ENCODE measurements around the gene ZFYVE19. TPM values are rescaled to one million over a fixed set of nuclear protein-coding genes. Genes with fewer than 3 reads are reported as not detected.
A peak's percentile ranks its signal among the peaks of the same experiment; 100 is the strongest.
"Not testable (repeated sequence)": the region's sequence is repeated elsewhere in the genome, so short reads cannot be mapped to it uniquely, and the experiment has no call there.

Gene ZFYVE19
- total RNA-seq, 1 donor from 2014 or later = 26.0 TPM

DNA sequence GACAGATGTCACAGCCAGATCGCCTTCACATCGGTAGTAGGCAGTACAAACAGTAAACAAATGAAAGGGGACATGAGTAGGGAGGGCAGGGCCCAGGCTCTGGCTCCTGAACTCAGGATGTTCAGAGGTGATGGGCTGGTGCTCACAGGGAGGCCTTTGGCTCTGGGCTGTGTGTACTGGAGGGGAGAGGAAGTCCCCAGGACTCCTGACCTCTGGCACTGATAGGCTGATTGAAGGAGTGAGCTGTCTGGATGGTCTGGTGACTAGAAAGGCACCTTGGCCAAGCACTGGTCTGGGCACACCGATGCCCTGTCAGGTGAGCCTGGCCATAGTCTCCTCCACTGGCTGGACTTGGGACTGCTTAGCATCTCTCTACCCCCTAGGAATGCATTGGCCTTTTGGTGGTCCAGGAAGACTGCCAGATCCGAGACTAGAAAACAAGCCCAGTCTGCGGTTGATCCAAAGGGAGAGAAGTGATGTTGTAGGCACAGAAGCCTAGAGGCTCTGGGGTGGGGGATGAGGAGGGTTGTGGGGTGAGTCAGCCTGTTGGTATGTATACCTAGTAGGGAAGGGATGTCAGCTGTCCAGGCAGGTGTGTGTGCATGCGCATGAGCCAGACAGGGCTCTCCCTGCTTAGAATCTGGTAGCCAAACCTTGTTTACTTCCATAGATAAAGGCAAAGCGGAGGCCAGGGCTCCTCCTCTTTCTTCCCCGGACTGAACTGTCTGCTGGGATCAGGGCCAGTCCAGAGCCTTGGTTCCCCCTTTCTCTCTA, 38.8 kb downstream of the ZFYVE19 start:
- no peak for DNase-seq (ENCODE audit: extremely low read depth, low read depth, low spot score)

GRCh38 chr15:40846841-40847222, 39.9 kb downstream of the ZFYVE19 start:
- DNase-seq (ENCODE audit: extremely low read depth, low read depth, low spot score) = no peak

DNA sequence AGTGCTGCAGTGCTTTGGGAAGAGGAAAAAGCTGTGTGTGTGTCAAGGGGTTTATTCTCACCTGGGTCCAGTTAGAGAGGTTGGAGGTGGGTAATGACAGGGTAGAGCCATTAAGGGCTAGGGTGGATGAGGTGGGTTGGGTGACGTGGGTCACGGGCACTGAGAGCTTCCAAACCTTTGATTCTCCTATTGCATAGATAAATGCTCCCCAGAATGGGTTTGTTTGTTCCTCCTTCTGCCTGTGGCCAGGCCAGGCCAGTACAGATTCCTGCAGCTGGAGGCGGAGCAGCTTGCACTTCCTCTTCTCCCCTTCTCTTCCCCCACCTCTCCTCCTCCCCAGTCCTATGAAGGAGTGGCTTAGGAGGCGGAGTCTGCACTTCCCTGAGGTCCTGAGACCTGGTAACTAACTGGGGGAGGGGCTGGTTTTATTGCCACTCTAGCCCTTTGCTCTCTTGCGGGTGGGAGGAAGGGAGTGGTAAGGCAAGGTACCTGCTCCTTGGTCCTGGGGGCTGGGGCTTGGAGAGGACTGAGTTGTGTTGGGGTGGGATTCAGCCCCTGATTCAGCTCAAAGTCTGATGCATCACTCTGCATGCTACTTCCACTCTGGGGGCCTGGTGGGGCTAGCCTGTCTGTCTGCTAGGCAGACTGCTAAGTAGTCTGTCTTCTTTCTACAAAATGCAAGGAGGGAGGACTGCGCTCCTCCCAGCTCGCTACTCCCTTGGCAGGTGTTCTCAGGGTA, 40.5 kb downstream of the ZFYVE19 start:
- no peak for DNase-seq (ENCODE audit: extremely low read depth, low read depth, low spot score)

- no peak for DNase-seq (ENCODE audit: extremely low read depth, low read depth, low spot score)
Measured at GRCh38 chr15:40850576-40851112, 43.8 kb downstream of the ZFYVE19 start.

DNA sequence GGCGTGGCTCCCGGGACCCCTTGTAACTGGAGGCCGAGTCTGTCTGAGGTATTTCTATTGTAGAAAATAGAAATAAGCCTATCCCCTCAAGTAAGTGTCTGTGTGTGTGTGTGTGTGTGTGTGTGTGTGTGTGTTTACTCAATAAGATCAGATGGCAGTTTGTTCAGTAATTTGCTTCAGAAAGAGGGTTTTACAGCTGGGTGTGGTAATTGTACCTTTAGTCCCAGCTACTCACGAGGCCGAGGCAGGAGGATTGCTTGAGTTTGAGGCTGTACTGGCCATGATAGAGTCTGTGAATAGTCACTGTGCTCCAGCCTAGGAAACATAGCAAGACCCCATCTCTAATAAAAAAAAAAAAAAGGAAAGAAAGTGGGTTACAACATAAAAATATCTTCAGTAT, 45.6 kb downstream of the ZFYVE19 start:
- DNase-seq (ENCODE audit: extremely low read depth, low read depth, low spot score) = no peak

GRCh38 chr15:40853241-40853890, 46.5 kb downstream of the ZFYVE19 start:
- DNase-seq (ENCODE audit: extremely low read depth, low read depth, low spot score) = no peak

GRCh38 chr15:40854161-40854560, 47.3 kb downstream of the ZFYVE19 start:
- no peak for DNase-seq (ENCODE audit: extremely low read depth, low read depth, low spot score)

DNA sequence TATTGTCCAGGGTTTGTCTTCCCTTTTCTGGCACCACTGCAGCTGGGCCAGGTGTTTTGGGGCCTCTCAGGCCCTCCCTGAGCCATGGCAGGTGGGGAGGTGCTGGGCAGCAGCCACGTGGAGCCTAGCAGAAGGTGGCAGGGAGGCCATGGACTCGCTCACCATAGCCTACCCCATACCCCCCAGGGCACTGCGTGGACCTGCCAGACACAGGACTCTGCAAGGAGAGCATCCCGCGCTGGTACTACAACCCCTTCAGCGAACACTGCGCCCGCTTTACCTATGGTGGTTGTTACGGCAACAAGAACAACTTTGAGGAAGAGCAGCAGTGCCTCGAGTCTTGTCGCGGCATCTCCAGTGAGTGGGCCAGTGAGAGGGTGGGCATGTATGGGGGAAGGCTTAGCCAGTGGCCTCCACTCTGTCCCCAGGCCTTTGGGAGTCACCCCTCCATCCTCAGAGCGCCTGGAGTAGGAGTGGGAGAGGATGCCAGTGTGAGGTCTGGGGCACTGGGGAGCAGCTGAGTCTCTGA, 48.9 kb downstream of the ZFYVE19 start:
- DNase-seq (ENCODE audit: extremely low read depth, low read depth, low spot score) = no peak

DNA sequence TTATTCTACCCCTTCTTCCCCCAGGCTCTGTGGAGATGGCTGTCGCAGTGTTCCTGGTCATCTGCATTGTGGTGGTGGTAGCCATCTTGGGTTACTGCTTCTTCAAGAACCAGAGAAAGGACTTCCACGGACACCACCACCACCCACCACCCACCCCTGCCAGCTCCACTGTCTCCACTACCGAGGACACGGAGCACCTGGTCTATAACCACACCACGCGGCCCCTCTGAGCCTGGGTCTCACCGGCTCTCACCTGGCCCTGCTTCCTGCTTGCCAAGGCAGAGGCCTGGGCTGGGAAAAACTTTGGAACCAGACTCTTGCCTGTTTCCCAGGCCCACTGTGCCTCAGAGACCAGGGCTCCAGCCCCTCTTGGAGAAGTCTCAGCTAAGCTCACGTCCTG, 49.9 kb downstream of the ZFYVE19 start:
- DNase-seq (ENCODE audit: extremely low read depth, low read depth, low spot score) = no peak

DNA sequence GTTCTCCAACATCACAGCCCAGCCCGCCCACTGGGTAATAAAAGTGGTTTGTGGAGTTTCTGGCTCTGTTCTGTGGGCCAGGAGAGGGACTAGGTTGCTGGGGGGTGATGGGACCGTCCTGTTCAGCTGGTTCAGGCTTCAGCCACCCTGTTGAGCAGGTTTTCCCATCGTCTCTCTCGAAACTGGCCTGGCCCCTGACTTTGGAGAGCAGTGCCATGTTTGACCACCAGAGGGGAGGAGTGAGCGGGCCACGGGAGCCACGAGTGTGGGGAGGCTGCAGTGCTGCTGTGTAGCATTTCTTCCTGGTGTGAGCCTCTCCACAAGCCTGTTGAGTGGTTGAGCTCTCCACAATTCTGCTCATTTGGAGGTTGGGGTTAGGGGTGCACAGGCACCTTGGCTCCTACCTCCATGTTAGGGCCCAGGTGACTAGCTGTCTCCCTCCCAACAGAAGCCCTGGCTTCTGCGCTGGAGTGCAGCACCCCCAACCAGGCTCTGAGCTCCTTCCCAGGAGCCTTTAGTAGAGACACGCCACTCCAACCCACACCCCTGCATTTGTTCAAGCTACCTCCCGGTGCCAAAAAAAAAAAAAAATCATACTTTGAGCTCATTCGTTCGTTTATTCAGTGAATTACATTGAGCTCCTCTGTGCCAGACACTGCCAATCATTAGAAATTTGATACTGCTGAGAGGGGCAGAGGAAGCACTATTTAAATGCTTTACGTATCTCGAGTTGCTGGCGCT, 50.9 kb downstream of the ZFYVE19 start:
- DNase-seq (ENCODE audit: extremely low read depth, low read depth, low spot score) = no peak

DNA sequence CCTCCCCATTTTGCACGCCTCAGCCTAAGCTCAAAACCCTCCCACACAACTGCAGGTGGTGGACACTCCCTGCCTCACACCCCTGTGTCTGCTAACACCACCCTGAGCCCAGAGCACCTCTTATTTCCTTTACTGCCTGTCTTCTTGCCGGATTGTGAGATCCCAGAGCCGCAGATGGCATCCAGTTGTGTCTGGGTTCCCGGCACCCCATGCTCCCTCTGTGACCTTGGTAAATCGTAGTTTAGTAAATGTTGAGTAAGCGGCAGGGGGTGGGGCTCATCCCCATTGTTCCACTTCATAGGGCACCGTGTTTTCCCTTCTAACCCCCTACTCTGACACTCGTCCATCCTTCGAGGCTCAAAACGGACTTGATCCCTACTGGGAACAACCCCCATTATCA, 51.8 kb downstream of the ZFYVE19 start:
- DNase-seq (ENCODE audit: extremely low read depth, low read depth, low spot score) = no peak

DNA sequence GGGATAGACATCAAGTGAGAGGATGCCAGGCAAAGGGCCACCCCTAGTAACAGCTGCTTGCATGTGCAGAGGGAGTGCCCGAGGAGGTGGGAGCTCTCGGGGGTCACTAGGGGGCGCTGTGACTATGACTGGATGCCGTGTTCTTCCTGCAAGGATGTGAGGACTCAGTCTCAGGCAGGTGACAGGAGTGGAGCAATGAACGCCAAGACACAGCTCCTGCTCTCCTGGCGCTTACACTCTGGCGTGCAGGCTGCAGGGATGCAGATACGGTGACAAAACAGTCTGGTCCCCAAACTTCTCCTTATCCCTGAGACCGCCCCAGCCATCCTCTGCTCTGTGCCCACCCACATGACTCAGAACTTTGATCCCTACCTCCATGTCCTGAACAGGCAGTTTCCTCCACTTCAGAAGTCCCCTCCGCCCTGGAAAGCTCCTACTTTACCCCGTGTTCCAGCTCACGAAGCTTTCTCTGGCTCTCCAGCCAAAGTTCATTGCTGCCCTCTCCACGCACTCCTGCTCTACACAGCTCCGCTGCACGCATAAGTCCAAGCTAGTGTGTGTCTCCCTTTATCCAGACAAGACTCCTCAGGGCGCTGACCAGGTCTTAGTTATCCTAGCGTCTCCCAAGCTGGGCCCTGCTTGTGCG, 52.4 kb downstream of the ZFYVE19 start:
- DNase-seq (ENCODE audit: extremely low read depth, low read depth, low spot score) = peak; percentile 33

DNA sequence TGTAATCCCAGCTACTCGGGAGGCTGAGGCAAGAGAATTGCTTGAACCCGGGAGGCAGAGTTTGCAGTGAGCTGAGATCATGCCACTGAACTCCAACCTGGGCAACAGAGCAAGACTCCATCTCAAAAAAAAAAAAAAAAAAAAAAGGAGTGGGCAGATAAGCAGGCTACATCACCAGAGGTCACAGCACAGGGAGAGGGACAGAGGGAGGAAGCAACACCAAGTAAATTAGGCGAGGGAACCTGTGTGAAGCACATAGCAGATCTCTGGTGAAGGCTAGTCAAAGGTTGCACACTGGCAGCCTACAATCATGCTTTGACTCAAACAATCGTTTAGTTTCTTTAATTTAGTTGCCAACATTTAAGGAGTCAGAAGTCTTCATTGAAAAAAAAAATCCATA, 54.3 kb downstream of the ZFYVE19 start:
- DNase-seq (ENCODE audit: extremely low read depth, low read depth, low spot score) = not testable (repeated sequence)

GRCh38 chr15:40863660-40864270, 56.9 kb downstream of the ZFYVE19 start:
- no peak for DNase-seq (ENCODE audit: extremely low read depth, low read depth, low spot score)

Other genes with a start within 250 kb of the ZFYVE19 start
- gene CCDC32, start 242.0 kb upstream of the ZFYVE19 start, total RNA-seq = 26.9 and 44.0 TPM in 2 replicates
- 9.7 and 10.6 TPM in 2 replicates for gene RPUSD2, start 237.8 kb upstream of the ZFYVE19 start, total RNA-seq
- 4.2 and 10.8 TPM in 2 replicates for gene KNL1, start 212.8 kb upstream of the ZFYVE19 start, total RNA-seq
- 3.4 and 4.7 TPM in 2 replicates for gene RAD51, start 111.9 kb upstream of the ZFYVE19 start, total RNA-seq
- 20.5 and 26.5 TPM in 2 replicates for gene RMDN3, start 51.8 kb upstream of the ZFYVE19 start, total RNA-seq
- gene GCHFR, start 43.0 kb upstream of the ZFYVE19 start, total RNA-seq = 2.2 and 3.7 TPM in 2 replicates
- not detected in 2 replicates for gene C15orf62, start 37.1 kb upstream of the ZFYVE19 start, total RNA-seq
- gene DNAJC17, start 384 bp downstream of the ZFYVE19 start, total RNA-seq = 15.5 and 19.8 TPM in 2 replicates
- gene PPP1R14D, start 21.6 kb downstream of the ZFYVE19 start, total RNA-seq = not detected in 2 replicates
- 8.0 and 20.9 TPM in 2 replicates for gene SPINT1, start 37.0 kb downstream of the ZFYVE19 start, total RNA-seq
- 0.10 and 0.23 TPM in 2 replicates for gene RHOV, start 67.1 kb downstream of the ZFYVE19 start, total RNA-seq
- 60.4 and 63.8 TPM in 2 replicates for gene VPS18, start 87.4 kb downstream of the ZFYVE19 start, total RNA-seq
- 91.1 and 213 TPM in 2 replicates for gene DLL4, start 122.3 kb downstream of the ZFYVE19 start, total RNA-seq
- gene CHAC1, start 146.4 kb downstream of the ZFYVE19 start, total RNA-seq = 10.3 and 12.7 TPM in 2 replicates